Fibroblast of gingiva (primary cell): Measurements from ENCODE around the gene GUK1.

Experiments used
- DNase-seq: peaks from one replicate; pipeline ENCODE4 v3.0.0-alpha.2; 2011; ENCODE audit warnings: low read depth

The GUK1 gene, protein sequence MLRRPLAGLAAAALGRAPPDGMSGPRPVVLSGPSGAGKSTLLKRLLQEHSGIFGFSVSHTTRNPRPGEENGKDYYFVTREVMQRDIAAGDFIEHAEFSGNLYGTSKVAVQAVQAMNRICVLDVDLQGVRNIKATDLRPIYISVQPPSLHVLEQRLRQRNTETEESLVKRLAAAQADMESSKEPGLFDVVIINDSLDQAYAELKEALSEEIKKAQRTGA

DNA sequence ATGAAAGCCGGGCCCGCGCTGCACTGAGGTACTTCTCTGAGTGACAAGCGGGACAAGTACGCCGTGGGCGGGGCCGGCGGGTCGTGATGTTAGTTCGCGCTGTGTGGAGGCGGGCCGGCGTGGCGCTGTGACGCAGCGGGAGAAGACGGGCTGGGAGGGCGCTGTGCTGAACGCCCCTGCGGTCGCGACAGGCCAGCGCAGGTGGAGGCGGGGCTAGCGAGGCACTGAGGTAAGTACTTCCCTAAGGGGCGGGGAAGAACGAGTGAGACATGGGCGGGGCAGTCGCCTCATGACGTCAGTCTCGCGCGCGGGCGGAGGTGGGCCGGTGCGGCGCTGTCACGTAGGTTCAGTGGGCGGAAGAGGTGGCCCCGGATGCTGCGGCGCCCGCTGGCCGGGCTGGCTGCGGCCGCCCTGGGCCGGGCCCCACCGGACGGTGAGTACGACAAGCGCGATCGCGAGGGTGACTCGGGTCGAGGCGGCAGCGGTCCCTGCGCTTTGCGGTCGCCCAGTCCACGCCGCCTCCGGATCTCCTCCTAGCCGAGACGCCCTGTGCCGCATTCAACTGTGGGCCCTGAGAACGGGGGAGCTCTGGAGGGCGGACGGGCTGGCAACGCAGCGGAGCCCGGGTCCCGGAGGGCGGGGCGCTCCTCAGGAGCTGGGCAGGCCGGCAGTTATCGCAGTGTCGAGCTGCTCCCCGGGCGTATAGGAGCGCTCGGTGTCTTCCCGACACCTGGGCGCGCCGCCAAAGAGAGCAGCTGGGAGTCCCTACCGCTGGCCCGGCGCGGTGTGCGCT is at the start of gene GUK1:
GUK1 (plus strand) TSS at position 349 of the 793 bp plus-strand sequence; CDS start at position 373, 24 bp downstream.
- peak; percentile 100 for DNase-seq

DNA sequence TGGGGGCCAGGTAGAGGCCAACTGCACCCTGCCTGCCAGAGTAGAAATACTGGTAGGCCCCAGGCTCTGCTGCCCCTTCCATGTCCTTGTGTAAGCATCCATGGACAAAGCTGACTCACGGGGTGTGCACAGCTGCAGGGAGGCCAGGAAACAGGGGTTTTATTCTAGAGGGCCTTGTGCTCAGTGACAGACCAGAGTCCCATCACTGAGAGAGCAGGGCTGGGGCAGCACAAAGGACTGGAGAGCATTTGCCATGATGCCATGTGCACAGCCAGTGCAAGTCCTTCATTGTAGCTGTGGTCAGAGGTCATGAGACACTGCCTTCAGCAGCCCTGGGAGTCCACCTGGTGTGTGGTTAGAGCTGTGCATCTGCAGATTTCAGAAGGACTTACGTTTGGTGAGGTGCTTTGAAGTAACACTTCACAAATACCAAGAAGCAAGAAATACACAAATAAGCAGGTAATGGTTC is 49.4 kb upstream of the GUK1 start:
- no peak for DNase-seq

DNA sequence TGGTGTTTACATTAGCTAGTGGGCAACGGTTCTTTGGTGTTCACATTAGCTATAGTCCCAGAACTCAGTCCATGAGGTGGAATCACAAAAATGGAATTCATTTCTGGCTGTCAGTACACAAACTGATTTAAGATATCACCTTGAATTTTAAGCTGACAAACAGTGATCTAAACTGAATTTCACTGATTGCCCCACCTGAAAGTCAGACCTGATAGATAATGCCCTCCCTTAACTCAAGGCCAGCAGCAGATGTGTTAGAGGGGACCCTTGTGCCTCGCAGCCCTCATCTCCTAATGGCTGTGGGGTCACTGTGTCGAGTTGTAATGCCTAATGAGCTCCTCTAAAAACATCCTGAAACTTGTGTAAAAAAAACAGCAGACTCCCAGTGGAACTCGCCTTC is 49.0 kb upstream of the GUK1 start:
- DNase-seq: no peak

DNA sequence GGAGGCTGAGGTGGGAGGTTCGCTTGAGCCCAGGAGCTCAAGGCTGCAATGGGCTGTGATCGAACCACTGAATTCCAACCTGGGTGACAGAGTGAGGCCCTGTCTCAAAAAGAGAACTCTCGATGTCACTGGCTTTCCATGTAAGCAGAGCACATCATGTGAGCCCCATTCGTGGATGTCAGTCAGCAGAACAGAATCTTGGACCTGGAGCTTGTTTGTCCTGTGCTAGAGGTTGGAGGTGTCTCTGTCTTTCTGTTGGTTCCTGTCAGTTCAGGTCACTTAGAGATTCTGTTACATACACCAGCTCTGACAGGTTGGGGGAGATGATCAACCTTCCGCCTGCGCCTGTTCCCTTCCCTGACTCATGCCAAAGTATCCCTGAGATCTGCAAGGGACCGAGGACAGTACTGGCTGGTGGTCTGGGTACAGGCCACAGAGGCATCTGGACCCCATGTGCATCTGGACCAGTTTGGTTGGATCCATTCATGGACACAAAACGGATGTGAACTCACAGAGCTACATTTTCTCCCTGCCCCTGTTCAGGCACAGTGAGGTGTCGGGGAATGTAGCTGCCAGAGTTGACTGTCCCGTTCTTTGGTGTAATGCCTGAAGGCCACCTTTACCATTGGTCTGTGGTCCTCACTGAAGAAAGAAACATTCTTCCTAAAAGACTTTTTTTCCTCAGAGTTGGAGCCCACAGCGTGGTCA is 47.6 kb upstream of the GUK1 start:
- DNase-seq: no peak

DNA sequence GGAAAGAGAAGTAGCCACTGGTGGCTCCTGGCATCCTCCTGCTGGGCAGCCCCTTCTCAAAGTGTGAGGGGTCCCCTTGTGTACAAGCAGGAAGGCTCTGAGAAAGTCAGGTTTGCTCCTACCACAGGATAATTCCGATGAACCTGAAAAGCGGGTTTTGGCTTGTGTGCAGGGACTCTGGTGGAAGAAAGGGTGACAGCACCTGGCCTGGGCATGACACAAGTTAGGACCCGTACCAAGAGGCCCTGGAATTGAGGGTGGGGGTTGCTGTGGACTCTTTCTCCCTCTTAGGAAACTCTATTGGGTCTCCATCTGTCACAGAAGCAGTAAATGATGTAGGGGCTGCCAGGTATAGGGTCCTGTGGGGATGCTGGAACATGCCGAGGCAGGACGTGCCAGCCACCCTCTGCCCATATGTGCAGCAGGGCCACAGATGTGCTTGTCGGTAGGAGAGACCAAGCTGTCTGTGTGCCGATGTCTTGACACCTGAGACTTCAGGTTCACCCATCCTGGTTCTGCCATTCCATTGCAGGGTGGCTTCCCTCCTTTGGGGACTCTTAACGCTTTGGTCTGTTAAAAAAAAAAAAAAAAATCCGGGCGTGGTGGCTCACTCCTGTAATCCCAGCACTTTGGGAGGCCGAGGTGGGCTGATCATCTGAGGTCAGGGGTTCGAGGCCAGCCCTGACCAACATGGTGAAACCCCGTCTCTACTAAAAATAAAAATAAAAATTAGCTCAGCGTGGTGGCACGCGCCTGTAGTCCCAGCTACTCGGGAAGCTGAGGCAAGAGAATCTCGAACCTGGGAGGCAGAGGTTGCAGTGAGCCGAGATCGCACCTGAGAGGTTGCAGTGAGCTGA is 46.8 kb upstream of the GUK1 start:
- no peak for DNase-seq

DNA sequence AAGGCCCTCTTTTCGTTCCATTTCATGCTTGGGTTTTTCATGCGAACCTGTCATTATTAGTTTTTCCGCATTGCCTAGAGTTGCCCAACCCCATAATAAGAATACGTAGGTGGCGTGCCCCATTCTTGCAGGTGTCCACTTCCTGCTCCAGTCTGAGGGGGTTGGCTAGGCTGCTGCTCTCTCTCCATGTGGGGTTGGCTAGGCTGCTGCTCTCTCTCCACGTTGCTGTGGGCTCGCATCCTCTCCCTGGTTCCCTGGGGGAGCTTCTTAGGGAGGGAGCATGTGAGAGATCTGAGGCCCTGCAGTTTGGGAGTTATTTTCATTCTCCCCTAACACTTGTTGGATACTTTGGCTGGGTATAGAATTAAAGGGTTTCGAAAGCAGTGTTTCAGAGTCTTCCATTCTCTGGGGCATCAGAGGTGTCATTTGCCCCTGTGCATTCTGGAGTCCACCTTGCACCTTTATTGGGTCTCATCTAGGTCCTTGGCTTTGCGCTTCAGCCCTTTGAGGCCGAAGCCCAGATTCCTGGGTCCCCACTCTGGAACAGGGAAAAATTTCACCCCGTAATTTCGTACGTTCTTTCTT is 45.6 kb upstream of the GUK1 start:
- no peak for DNase-seq

DNA sequence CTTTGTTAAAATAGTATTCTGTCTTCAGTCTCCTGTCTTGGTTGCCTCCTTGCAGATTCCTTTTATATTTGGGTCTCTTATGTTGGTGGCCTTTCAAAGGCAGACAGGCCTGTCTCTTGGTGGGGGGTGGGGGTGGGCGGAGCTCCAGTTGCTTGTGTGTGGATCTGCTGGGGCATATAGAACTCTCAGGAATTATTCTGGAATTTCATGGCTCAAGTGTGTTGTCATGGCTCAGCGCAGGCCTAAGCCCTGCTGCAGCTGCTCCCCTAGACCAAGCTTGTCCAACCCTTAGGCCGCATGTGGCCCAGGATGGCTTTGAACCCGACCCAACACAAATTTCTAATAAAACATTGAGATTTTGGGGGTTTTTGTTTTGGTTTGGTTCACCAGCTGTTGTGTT is 44.9 kb upstream of the GUK1 start:
- DNase-seq: no peak

DNA sequence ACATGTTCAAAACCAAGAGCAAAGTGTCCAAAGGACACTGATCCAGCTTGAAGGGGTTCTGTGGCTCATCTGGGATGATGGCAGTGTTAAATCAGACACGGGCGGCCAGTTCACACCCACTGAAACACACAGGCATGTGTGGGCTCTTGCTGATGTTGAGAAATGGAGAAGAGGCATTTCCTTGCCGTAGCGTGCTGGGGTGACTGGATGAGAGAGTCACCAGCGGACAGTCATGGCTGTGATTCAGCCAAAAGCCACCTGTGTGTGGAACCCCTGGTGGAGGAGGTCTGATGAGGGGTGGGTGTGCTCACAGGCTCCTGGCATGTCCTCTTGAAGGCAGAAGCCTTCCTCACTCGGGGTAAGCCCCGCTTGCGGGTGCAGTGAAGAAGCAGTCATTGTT is 44.1 kb upstream of the GUK1 start:
- no peak for DNase-seq

DNA sequence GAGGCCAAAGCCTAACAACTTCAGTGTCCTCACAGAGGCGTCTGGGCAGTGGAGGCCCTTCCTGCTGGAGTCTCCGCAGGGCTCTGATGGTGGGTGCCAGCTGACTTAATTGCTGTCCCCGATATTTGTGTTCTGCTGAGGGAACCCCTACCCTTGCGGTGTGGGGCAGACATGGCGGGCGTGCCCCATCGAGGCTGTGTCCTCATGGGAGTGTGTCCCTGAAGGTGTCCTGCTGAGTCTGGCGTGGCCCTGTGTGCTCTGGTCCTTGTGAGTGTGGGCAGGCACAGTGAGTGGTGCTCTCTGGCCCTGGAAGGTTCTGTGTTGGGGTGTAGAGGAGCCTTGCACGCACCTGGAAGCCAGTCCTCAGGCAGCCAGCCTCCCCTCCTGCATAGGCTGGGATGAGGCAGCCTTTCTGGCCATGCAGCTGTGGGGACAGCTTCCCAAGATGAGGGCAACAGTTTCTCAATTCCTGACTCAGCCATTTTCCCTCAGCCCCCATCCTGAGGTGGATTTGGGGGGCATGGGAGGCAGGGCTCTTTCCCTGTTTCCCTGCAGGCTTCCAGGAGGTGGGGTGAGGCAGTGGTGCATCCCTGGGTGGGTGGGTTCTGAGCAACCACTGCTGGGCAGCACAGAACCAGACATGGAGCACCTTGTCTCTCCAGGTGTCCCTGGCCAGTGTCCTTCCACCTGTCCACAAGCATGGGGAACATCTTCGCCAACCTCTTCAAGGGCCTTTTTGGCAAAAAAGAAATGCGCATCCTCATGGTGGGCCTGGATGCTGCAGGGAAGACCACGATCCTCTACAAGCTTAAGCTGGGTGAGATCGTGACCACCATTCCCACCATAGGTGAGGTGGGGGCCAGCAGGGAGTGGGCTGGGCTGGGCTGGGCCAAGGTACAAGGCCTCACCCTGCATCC is 43.4 kb upstream of the GUK1 start:
- DNase-seq: no peak

DNA sequence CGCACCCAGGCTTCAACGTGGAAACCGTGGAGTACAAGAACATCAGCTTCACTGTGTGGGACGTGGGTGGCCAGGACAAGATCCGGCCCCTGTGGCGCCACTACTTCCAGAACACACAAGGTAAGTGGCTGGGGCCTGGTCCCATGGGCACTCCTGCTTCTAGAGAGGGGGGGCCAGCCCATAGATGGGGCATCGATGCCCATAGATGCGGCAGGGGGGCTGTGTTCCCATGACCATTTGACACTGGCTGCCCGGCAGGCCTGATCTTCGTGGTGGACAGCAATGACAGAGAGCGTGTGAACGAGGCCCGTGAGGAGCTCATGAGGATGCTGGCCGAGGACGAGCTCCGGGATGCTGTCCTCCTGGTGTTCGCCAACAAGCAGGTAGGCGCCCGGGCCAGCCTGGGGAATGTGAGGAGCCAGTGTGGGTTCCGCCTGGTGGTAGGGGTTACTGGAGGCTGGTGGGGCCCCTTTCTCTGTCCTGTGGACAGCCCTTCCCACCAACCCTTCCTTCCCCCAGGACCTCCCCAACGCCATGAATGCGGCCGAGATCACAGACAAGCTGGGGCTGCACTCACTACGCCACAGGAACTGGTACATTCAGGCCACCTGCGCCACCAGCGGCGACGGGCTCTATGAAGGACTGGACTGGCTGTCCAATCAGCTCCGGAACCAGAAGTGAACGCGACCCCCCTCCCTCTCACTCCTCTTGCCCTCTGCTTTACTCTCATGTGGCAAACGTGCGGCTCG is 42.6 kb upstream of the GUK1 start:
- DNase-seq: no peak

DNA sequence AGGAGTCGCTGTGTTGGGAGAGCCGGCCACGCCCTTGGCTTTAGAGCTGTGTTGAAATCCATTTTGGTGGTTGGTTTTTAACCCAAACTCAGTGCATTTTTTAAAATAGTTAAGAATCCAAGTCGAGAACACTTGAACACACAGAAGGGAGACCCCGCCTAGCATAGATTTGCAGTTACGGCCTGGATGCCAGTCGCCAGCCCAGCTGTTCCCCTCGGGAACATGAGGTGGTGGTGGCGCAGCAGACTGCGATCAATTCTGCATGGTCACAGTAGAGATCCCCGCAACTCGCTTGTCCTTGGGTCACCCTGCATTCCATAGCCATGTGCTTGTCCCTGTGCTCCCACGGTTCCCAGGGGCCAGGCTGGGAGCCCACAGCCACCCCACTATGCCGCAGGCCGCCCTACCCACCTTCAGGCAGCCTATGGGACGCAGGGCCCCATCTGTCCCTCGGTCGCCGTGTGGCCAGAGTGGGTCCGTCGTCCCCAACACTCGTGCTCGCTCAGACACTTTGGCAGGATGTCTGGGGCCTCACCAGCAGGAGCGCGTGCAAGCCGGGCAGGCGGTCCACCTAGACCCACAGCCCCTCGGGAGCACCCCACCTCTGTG is 41.7 kb upstream of the GUK1 start:
- DNase-seq: no peak

DNA sequence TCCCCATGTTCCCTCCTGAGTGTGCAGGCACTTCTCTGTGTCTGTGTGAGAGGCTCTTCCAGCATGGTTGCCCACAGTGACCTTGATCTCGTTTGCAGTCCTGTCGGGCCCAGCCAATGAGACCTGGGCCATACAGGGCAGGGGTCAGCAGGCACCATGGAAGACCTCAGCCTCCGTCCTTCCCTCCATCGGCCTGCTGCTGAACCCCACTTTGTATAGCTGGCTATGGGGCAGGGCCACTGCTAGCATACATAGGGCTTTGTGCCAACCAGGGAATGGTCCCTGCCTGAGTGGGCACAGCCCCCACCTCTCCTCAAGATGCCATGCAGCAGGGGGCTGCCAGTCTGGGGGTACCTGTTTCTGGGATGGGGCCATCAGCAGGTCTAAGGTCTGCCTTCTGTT is 40.7 kb upstream of the GUK1 start:
- no peak for DNase-seq

DNA sequence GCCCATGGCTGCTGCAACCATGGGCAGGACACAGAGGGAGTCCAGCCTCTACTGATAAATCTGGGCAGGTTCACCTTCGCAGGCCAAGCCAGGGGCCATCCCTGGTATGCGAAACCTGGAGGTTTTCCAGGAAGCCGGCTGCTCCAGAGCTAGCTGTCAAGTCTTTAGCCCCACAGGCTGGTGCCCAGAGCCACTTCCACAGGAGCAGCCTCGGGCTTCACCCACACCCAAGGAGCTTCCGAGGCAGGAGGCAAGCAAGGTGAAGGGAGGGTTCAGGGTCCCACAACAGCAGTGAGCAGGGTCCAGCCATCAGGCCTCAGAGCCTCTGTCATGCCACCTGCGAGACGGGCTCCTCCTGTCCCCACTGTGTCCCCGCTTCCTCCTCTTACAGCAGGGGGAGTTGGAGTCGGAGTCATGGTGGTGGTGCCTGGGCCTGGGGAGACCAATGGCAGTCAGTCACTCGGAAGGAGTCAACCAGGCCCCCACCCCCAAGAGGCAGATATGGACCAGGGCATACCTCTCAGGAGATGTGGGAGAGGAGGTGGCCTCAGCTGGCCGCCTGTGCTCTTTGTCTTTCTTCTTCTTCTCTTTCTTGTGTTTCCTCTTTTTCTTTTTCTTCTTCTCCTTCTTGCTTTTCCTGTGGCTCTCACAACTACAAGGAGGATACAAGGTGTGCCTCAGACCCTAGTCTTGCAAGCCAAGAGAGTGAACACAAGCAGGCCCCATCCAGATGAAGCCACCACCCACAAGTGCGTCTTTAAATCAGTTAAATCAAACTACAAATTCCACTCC is 39.1 kb upstream of the GUK1 start:
- no peak for DNase-seq

DNA sequence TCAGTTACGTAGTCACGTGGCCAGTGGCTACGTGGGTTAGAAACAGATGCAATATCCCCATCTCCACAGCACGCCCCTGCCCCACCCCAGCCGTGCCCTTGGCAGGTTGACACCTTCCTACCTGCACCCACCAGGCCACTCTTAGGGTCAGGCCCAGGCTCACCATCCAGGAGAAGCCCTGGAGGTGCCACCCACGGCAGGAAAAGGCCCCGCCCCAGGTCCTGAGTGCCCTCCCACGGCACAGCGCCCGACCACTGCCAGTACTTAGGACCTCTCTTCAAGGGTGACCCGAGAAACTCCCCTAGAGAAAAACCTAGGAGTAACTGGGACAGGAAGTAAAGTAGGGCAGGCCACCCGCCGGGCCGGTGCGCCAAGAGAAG is 38.5 kb upstream of the GUK1 start:
- DNase-seq: no peak

DNA sequence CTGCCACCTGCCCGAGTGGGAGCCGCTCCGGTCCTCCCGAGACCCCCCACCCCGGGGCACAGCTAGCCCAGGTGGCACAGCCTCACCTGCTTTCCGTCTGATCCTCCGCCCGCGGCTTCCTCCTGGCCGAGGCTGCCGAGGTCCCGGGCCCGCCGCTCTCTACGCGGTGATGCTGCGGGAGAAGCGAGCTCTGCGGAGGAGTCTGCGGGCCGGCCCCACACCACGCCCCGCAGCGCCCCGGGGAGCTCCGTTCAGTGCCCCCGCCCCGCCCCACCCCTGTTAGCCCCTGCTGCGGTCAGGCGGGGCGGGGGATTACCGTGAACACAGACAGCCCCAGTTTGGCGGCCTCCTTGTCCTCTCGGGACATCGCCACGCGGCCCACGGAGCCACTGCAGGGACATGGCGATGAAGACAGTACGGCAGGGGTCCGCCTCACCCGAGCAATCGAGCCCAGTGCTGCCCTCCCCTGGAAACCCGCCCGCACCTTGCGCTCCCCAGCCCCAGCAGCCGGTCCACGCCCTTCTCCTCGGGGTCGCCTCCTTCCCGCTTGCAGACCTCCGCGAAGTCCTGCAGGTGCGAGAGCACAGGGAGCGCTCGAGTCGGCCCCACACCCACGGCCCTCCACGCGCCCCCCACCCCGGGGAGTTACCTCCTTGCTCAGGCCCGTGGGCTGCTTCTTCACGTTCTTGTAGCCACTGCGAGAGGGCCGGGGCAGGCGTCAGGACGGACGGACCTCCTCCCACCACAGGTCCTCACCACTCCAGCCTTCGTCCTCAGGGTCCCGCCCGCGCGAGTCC is 37.9 kb upstream of the GUK1 start:
- DNase-seq: no peak

DNA sequence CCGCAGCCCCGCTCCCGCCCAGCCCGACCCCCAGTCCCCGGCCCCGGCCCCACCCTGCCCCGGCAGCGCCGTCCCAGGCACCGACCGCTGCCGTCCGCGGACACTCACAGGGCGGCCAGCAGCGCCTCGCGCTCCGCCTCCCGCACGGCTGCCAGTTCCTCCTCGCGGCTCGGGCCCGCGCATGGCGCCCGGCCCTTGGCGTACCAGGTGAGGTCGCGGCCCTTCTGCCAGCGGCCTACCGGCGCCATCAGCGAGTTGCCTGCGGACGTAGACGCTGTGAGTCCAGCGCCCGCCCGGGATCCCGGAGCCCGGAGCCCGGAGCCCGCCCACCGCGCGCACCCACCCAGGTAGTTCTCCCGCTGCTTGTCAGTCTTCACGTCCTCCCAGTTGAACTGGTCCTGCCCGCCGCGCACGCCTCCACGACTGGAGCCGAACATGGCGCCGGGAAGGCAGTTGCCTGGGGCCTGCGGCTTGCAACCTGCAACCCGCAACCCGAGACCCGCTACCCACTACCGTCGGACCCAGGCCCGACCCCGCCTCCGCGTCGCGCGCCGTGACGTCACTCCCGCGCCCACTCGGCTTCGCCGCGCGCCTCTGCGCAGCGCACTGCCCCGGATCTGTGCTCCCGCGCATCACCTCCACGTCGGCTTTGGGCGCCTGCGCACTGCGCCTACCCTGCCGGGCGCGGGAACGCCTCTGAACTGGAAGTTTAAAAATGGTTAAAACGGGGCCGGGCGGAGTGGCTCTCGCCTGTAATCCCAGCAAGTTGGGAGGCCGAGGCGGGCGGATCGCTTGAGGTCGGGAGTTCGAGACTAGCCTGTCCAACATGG is 37.1 kb upstream of the GUK1 start, which contains the start of gene C1orf35:
C1orf35 (minus strand) TSS at position 535 of the 830 bp plus-strand sequence; CDS start at position 437, 98 bp downstream.
- DNase-seq: peak; percentile 85
